NK-92 (cell line): ENCODE results near the gene MAGEF1.

Source experiments
- DNase-seq: peaks from one replicate; lab custom pipeline; 2025; ENCODE audit not compliant: unreplicated experiment; lab: John Stamatoyannopoulos, UW

MAGEF1 gene

GRCh38 chr3:184711493-184712247, at the start of gene MAGEF1:
TSS of gene MAGEF1 (minus strand) at chr3:184712064. CDS start at chr3:184711821, 243 bp downstream.
- peak; percentile 25 for DNase-seq

- DNase-seq, result no peak
Observed at GRCh38 chr3:184761075-184761841, 49.4 kb upstream of the MAGEF1 start.

GRCh38 chr3:184760337-184761074, 48.6 kb upstream of the MAGEF1 start:
- no peak for DNase-seq

- no peak for DNase-seq
Observed at GRCh38 chr3:184759666-184760200, 47.9 kb upstream of the MAGEF1 start.

- DNase-seq, result no peak
Observed at GRCh38 chr3:184758056-184758455, 46.2 kb upstream of the MAGEF1 start.

GRCh38 chr3:184757022-184757651, 45.3 kb upstream of the MAGEF1 start:
- no peak for DNase-seq

GRCh38 chr3:184756151-184757021, 44.5 kb upstream of the MAGEF1 start:
- no peak for DNase-seq

- DNase-seq, result no peak
Observed at GRCh38 chr3:184755315-184755731, 43.5 kb upstream of the MAGEF1 start.

GRCh38 chr3:184752361-184752760, 40.5 kb upstream of the MAGEF1 start:
- no peak for DNase-seq

GRCh38 chr3:184751204-184752040, 39.6 kb upstream of the MAGEF1 start:
- DNase-seq, result no peak

- DNase-seq, result no peak
Observed at GRCh38 chr3:184750349-184751083, 38.7 kb upstream of the MAGEF1 start.

GRCh38 chr3:184749168-184749744, 37.4 kb upstream of the MAGEF1 start:
- DNase-seq, result no peak

GRCh38 chr3:184748219-184749135, 36.6 kb upstream of the MAGEF1 start:
- DNase-seq, result no peak

- DNase-seq, result no peak
Observed at GRCh38 chr3:184746131-184747120, 34.6 kb upstream of the MAGEF1 start.

- DNase-seq, result no peak
Observed at GRCh38 chr3:184745526-184745925, 33.7 kb upstream of the MAGEF1 start.

- DNase-seq, result no peak
Observed at GRCh38 chr3:184743248-184743647, 31.4 kb upstream of the MAGEF1 start.
